ENCODE results near the gene TEX36.

GRCh38 chr10:125672884-125673283 is 10.1 kb downstream of the TEX36 start:
- no peak for TF ChIP-seq CTCF (conservative IDR thresholded peaks at IDR 0.05; ENCODE audit: low read depth, low read length)
- TF ChIP-seq EZH2 (IDR thresholded peaks at IDR 0.05; ENCODE audit: borderline replicate concordance, low read depth, low read length, poor library complexity, severe bottlenecking) = no peak
